Measurements from ENCODE around the gene MXD1.

- no peak for TF ChIP-seq CTCF (IDR thresholded peaks at IDR 0.05)
- TF ChIP-seq EZH2 (IDR thresholded peaks at IDR 0.05; ENCODE audit: borderline replicate concordance, insufficient read depth, low read depth, low read length, poor library complexity, severe bottlenecking) = no peak
Measured at GRCh38 chr2:69902213-69902922, 12.5 kb upstream of the MXD1 start.
